ENCODE data around the gene CENPX.

GRCh38 chr17:81968850-81969812 lies 53.5 kb downstream of the CENPX start:
- TF ChIP-seq POLR2A (IDR thresholded peaks at IDR 0.05) (no peak), CTCF (IDR thresholded peaks at IDR 0.05) (no peak), POLR2AphosphoS5 (IDR thresholded peaks at IDR 0.05) (no peak)

All from transverse colon (tissue), 4 donors.